ENCODE results near the gene C20orf204. TPM values are rescaled to one million over a fixed set of nuclear protein-coding genes. Genes with fewer than 3 reads are reported as not detected.

Gene C20orf204
- total RNA-seq, 3 donors from 2014 or later (not counting 1 experiment from before 2014, with no cell fraction given): 4.3 to 5.5 (median 5.3) TPM

DNA sequence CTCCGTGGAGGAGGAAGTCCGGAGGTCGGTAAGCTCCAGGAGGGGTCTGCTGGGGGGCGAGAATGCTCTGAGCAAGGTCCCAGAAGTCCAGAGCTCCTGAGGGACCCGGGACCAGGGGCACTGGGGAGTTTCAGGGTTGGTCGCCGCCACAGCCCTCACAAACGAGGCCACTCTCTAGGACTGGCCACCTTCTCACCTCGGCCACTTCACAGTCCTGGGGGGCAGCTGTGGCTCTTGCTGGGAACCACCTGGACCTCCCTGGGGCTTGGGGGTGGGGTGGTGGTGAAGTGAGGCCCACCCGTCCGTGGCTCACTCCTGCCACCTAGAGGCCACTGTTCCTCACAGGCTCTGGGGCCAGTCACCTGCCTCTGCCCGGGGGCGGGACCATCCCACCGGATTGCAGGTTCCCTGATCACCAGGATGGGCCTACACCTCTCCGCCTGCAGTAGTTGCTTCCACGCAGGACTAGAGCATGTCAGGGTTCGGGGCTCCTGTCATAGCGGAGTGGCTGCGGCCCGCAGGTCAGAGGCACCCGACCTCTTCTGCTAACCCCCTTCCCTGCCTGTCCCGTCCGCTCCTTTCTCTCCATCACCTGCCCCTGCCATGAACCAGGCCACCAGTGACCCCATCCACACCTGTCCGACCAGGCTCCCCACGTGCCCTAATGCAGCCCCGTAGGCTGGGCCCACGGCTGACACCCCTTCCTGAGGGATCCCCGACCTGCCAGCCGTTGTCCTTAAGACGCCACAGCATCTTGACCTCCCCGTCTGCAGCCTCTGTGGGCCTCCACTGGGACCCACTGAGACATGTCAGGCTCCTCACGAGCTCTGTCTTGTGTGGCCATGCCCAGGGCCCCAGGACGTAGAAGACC lies 21.9 kb downstream of the C20orf204 start:
- Mint-ChIP-seq H3K27me3 (ENCODE audit: low read depth in 2 of 2) (peaks cover 0 to 16% of the 10 kb centered on the region in 2 donors), H3K4me3 (peak overlapping the region; percentile 58), H3K27ac (peak overlapping the region in 1 of 2 donors; percentile 65), H3K4me1 (peaks cover 9 to 25% of the 10 kb centered on the region in 2 donors), H3K9me3 (no peaks in the 10 kb centered on the region), H3K36me3 (no peaks in the 10 kb centered on the region)
- WGBS (ENCODE audit: insufficient coverage): 39% methylated on average over 33 of the region's 33 CpGs
- peak; percentile 83 to 88 (median 83) for ATAC-seq
- no peak overlapping the region for H3K4me3 ChIP-seq (ENCODE audit: low read length)
- intact Hi-C loops (cut with micrococcal nuclease): loop anchor here (1.0 kb wide), 1 partner anchor 19 kb away; no protein-coding TSS in a partner anchor
- peak; percentile 75 to 87 for DNase-seq
- TF ChIP-seq, protein P1, sequence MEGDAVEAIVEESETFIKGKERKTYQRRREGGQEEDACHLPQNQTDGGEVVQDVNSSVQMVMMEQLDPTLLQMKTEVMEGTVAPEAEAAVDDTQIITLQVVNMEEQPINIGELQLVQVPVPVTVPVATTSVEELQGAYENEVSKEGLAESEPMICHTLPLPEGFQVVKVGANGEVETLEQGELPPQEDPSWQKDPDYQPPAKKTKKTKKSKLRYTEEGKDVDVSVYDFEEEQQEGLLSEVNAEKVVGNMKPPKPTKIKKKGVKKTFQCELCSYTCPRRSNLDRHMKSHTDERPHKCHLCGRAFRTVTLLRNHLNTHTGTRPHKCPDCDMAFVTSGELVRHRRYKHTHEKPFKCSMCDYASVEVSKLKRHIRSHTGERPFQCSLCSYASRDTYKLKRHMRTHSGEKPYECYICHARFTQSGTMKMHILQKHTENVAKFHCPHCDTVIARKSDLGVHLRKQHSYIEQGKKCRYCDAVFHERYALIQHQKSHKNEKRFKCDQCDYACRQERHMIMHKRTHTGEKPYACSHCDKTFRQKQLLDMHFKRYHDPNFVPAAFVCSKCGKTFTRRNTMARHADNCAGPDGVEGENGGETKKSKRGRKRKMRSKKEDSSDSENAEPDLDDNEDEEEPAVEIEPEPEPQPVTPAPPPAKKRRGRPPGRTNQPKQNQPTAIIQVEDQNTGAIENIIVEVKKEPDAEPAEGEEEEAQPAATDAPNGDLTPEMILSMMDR (IDR thresholded peaks at IDR 0.05): peak; percentile 83
- peaks cover 3% of the 10 kb centered on the region for H3K27me3 ChIP-seq (ENCODE audit: control insufficient read depth, insufficient read depth, low read length)
- H3K36me3 ChIP-seq (ENCODE audit: control insufficient read depth, insufficient read depth, low read length): no peaks in the 10 kb centered on the region
- H3K4me1 ChIP-seq (ENCODE audit: control insufficient read depth, insufficient read depth, low read length): peaks cover 25% of the 10 kb centered on the region
- no peak overlapping the region for H3K27ac ChIP-seq (ENCODE audit: low read length)
- no peaks in the 10 kb centered on the region for H3K9me3 ChIP-seq (ENCODE audit: control insufficient read depth, insufficient read depth, low read length)

DNA sequence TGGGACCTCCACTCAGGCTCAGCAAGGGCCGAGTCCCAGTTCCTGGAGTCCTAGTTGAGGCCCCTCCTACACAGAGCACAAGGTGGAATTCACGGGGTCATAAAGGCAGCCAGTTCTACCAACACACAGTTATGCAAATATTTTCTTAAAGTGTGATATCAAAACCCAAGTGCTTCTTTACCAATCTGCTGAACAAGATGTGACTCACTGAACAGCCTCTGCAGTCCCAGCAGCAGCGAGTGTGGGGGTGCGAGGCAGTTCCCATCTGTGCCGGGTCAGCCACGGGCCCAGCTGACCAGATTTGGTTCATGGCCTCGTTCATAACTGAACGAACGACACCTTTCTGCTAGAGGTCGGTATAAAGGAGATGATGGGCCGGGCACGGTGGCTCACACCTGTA lies 22.6 kb downstream of the C20orf204 start:
- H3K27ac Mint-ChIP-seq: no peak overlapping the region
- TF ChIP-seq, protein P1 (IDR thresholded peaks at IDR 0.05): no peak
- Histone ChIP-seq H3K9me3 (ENCODE audit: control insufficient read depth, insufficient read depth, low read length) (no peaks in the 10 kb centered on the region), H3K27ac (ENCODE audit: low read length) (no peak overlapping the region), H3K4me3 (ENCODE audit: low read length) (no peak overlapping the region), H3K4me1 (ENCODE audit: control insufficient read depth, insufficient read depth, low read length) (peaks cover 30% of the 10 kb centered on the region), H3K36me3 (ENCODE audit: control insufficient read depth, insufficient read depth, low read length) (no peaks in the 10 kb centered on the region), H3K27me3 (ENCODE audit: control insufficient read depth, insufficient read depth, low read length) (peaks cover 3% of the 10 kb centered on the region)
- peaks cover 0 to 10% of the 10 kb centered on the region in 2 donors for H3K27me3 Mint-ChIP-seq (ENCODE audit: low read depth in 2 of 2)
- peaks cover 9 to 28% of the 10 kb centered on the region in 2 donors for H3K4me1 Mint-ChIP-seq
- H3K36me3 Mint-ChIP-seq: no peaks in the 10 kb centered on the region
- H3K4me3 Mint-ChIP-seq: no peak overlapping the region
- ATAC-seq (no peak), DNase-seq (no peak)
- 77% methylated on average over 12 of the region's 12 CpGs for WGBS (ENCODE audit: insufficient coverage)
- no peaks in the 10 kb centered on the region for H3K9me3 Mint-ChIP-seq
- intact Hi-C loops (cut with micrococcal nuclease): no loop called here

DNA sequence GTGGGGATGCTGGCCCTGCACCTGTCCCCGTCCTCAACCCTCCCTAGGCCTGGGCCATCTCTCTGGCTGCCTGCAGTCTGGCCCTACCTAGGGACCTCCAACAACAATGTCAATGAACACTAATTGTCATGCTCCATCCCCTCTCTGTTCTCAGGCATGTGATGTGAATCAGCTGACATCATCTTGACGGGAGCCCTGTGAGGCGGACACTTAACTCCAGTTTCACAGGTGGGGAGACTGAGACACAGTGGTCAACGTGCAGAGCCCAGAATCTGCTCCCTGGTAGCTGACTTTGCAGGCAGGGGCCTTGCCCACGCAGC lies 26.3 kb downstream of the C20orf204 start:
- no peak overlapping the region for H3K4me3 ChIP-seq (ENCODE audit: low read length)

More for the DNA sequence above, 26.3 kb downstream of the C20orf204 start:
- DNase-seq: no peak
- H3K36me3 ChIP-seq (ENCODE audit: control insufficient read depth, insufficient read depth, low read length): no peaks in the 10 kb centered on the region
- no peak for ATAC-seq
- H3K27ac ChIP-seq (ENCODE audit: low read length): no peak overlapping the region
- H3K27me3 ChIP-seq (ENCODE audit: control insufficient read depth, insufficient read depth, low read length): no peaks in the 10 kb centered on the region
- Mint-ChIP-seq H3K27me3 (ENCODE audit: low read depth in 2 of 2) (no peaks in the 10 kb centered on the region), H3K4me1 (peaks cover 37 to 56% of the 10 kb centered on the region in 2 donors), H3K9me3 (no peaks in the 10 kb centered on the region), H3K27ac (peak overlapping the region in 1 of 2 donors; percentile 87), H3K36me3 (no peaks in the 10 kb centered on the region), H3K4me3 (no peak overlapping the region)
- WGBS (ENCODE audit: insufficient coverage): 78% methylated on average over 5 of the region's 5 CpGs
- intact Hi-C loops (cut with micrococcal nuclease): no loop called here
- H3K9me3 ChIP-seq (ENCODE audit: control insufficient read depth, insufficient read depth, low read length): no peaks in the 10 kb centered on the region
- peaks cover 61% of the 10 kb centered on the region for H3K4me1 ChIP-seq (ENCODE audit: control insufficient read depth, insufficient read depth, low read length)
- TF ChIP-seq, protein P1 (IDR thresholded peaks at IDR 0.05): no peak
